GM18508 (cell line): ENCODE data around the gene KHK.
"Not testable (repeated sequence)": the region's sequence is repeated elsewhere in the genome, so short reads cannot be mapped to it uniquely, and the experiment has no call there.

Experiments used
- ATAC-seq: cut with Tn5 transposase; IDR thresholded peaks from one replicate; pipeline ENCODE4 v1.9.1; 2021; ENCODE audit warnings: moderate number of reproducible peaks; ENCODE audit not compliant: insufficient read depth, unreplicated experiment

The KHK gene

GRCh38 chr2:27094353-27094984, 7.9 kb downstream of the KHK start:
- no peak for ATAC-seq

GRCh38 chr2:27095427-27095744, 8.8 kb downstream of the KHK start:
- ATAC-seq = no peak

- no peak for ATAC-seq
Observed at GRCh38 chr2:27095745-27096651, 9.4 kb downstream of the KHK start.

GRCh38 chr2:27096748-27097297, 10.3 kb downstream of the KHK start:
- no peak for ATAC-seq

GRCh38 chr2:27097341-27097740, 10.8 kb downstream of the KHK start:
- no peak for ATAC-seq

- no peak for ATAC-seq
Observed at GRCh38 chr2:27099334-27099955, 12.9 kb downstream of the KHK start.

GRCh38 chr2:27100036-27100435, 13.5 kb downstream of the KHK start:
- no peak for ATAC-seq

- no peak for ATAC-seq
Observed at GRCh38 chr2:27102329-27102728, 15.8 kb downstream of the KHK start.

GRCh38 chr2:27105981-27106380, 19.4 kb downstream of the KHK start:
- ATAC-seq = no peak

GRCh38 chr2:27108221-27108620, 21.6 kb downstream of the KHK start:
- ATAC-seq = no peak

- no peak for ATAC-seq
Observed at GRCh38 chr2:27109083-27109482, 22.5 kb downstream of the KHK start.

GRCh38 chr2:27110603-27111352, 24.2 kb downstream of the KHK start:
- ATAC-seq = not testable (repeated sequence)

GRCh38 chr2:27111392-27112078, 25.0 kb downstream of the KHK start:
- ATAC-seq = not testable (repeated sequence)

GRCh38 chr2:27115519-27115918, 28.9 kb downstream of the KHK start:
- no peak for ATAC-seq

- ATAC-seq = no peak
Observed at GRCh38 chr2:27117995-27118524, 31.5 kb downstream of the KHK start.

- no peak for ATAC-seq
Observed at GRCh38 chr2:27118525-27119329, 32.2 kb downstream of the KHK start, which contains the start of gene CGREF1. CGREF1 (minus strand) TSS chr2:27119128; CDS start chr2:27104366, 14,762 bp downstream.

GRCh38 chr2:27119330-27119670, 32.7 kb downstream of the KHK start:
- not testable (repeated sequence) for ATAC-seq

- no peak for ATAC-seq
Observed at GRCh38 chr2:27121906-27122305, 35.3 kb downstream of the KHK start.

- ATAC-seq = no peak
Observed at GRCh38 chr2:27122791-27123190, 36.2 kb downstream of the KHK start.
